ENCODE data around the gene HS1BP3. TPM values are rescaled to one million over a fixed set of nuclear protein-coding genes. Genes with fewer than 3 reads are reported as not detected.

HS1BP3 gene
- total RNA-seq, 1 experiment from 2014 or later = 26.4 TPM

DNA sequence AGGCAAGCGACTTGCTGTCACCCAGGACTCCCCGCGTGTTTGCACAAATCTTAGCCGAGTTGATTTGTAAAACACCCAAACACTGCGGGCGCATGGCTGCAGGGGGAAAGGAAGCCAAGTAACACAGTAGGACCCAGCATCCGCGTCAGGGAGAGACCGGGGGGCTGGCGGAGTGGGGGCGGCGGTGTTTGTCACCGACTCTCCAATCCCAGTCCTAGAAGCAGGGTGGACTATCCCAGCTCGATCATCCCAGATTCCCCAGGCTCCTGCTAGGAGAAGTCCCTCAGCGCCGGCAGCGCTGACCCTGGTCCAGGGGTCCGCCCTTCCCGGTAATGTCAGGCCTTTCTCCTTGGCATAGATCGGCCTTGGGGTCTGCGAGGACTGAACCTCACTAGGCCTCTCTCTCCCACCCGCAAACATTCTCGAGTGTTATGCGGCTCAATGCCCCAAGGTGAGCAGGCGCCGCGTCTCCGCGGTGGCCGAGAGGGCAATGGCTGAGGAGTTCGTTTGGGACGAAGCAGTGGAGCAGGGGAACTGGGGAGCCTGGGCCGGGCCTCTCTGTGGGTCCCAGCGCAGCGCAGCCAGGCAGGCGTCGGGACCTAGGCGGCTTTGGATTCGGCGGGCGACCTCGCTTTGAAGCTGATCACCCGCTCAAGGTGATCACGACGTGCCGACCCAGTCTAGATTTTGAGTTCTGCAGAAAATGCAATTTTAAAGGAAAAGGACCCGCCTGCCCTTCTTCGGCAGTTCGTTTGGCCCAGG lies 14.5 kb upstream of the HS1BP3 start:
- intact Hi-C loops (cut with micrococcal nuclease; ENCODE audit: unreplicated experiment) = no loop called here
- peak overlapping the region; percentile 69 for H3K4me3 Mint-ChIP-seq (ENCODE audit: low read depth, unreplicated experiment)

GRCh38 chr2:20664431-20665242 lies 13.7 kb upstream of the HS1BP3 start:
- TF ChIP-seq CTCF (IDR thresholded peaks at IDR 0.05; ENCODE audit: unreplicated experiment) = no peak
- CTCF ChIA-PET = interaction anchor here (1.4 to 1.7 kb wide), 2 partner anchors 12 to 13 kb away, joined by 4 to 5 read pairs; partner anchors contain the start of gene HS1BP3
- H3K4me1 Mint-ChIP-seq (ENCODE audit: low read depth, unreplicated experiment) = peaks cover 20% of the 10 kb centered on the region
- H3K4me3 Mint-ChIP-seq (ENCODE audit: low read depth, unreplicated experiment) = no peak overlapping the region
- no peaks in the 10 kb centered on the region for H3K36me3 Mint-ChIP-seq (ENCODE audit: insufficient read depth, unreplicated experiment)
- intact Hi-C loops (cut with micrococcal nuclease; ENCODE audit: unreplicated experiment) = loop anchor here (5.0 kb wide), 2 partner anchors 93 to 253 kb away; no protein-coding TSS in a partner anchor
- H3K27me3 Mint-ChIP-seq (ENCODE audit: unreplicated experiment) = peaks cover 85% of the 10 kb centered on the region
- no peaks in the 10 kb centered on the region for H3K9me3 Mint-ChIP-seq (ENCODE audit: low read depth, unreplicated experiment)
- H3K27ac Mint-ChIP-seq (ENCODE audit: unreplicated experiment) = no peak overlapping the region
- BruUV-seq (replicated peaks) = no TSS peak
- no peak for DNase-seq

More for the DNA sequence above, 14.5 kb upstream of the HS1BP3 start:
- CTCF ChIA-PET = interaction anchor here (0.8 to 1.7 kb wide), 4 partner anchors 11 to 116 kb away, joined by 3 to 7 read pairs (median 4); partner anchors contain the start of gene HS1BP3
- Mint-ChIP-seq H3K4me1 (ENCODE audit: low read depth, unreplicated experiment) (peaks cover 20% of the 10 kb centered on the region), H3K9me3 (ENCODE audit: low read depth, unreplicated experiment) (no peaks in the 10 kb centered on the region), H3K36me3 (ENCODE audit: insufficient read depth, unreplicated experiment) (no peaks in the 10 kb centered on the region), H3K27me3 (ENCODE audit: unreplicated experiment) (peaks cover 77% of the 10 kb centered on the region), H3K27ac (ENCODE audit: unreplicated experiment) (no peak overlapping the region)
- TF ChIP-seq CTCF (IDR thresholded peaks at IDR 0.05; ENCODE audit: unreplicated experiment) = no peak
- BruUV-seq (replicated peaks) = no TSS peak
- DNase-seq = no peak

DNA sequence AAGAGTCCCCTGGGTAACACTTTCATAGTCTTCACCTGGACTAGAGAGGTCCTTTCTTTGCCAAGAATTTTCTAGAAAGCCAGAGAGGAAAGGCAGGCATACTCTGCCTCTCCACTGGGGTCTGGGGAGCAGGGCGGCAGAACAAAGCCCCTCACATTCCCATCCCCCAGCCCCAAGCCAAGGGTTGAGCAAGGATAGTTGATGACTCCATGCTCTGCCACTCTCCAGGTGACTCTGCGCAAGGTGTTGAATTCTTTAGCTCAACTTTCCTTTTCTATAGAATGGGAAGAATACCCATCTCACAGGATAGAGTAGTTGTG lies 13.1 kb upstream of the HS1BP3 start:
- no TSS peak for BruUV-seq (replicated peaks)

More for the DNA sequence above, 13.1 kb upstream of the HS1BP3 start:
- H3K9me3 Mint-ChIP-seq (ENCODE audit: low read depth, unreplicated experiment) = no peaks in the 10 kb centered on the region
- no peak for TF ChIP-seq CTCF (IDR thresholded peaks at IDR 0.05; ENCODE audit: unreplicated experiment)
- H3K4me1 Mint-ChIP-seq (ENCODE audit: low read depth, unreplicated experiment) = peaks cover 20% of the 10 kb centered on the region
- no peak for DNase-seq
- intact Hi-C loops (cut with micrococcal nuclease; ENCODE audit: unreplicated experiment) = loop anchor here (5.0 kb wide), 2 partner anchors 93 to 253 kb away; no protein-coding TSS in a partner anchor
- H3K4me3 Mint-ChIP-seq (ENCODE audit: low read depth, unreplicated experiment) = no peak overlapping the region
- CTCF ChIA-PET = interaction anchor here (0.7 to 1.7 kb wide), 3 partner anchors 13 to 469 kb away, joined by 3 to 5 read pairs (median 5); partner anchors contain the start of gene HS1BP3
- peaks cover 91% of the 10 kb centered on the region for H3K27me3 Mint-ChIP-seq (ENCODE audit: unreplicated experiment)
- no peaks in the 10 kb centered on the region for H3K36me3 Mint-ChIP-seq (ENCODE audit: insufficient read depth, unreplicated experiment)
- H3K27ac Mint-ChIP-seq (ENCODE audit: unreplicated experiment) = no peak overlapping the region
